ENCODE results near the gene AGPAT1.

AGPAT1 gene

DNA sequence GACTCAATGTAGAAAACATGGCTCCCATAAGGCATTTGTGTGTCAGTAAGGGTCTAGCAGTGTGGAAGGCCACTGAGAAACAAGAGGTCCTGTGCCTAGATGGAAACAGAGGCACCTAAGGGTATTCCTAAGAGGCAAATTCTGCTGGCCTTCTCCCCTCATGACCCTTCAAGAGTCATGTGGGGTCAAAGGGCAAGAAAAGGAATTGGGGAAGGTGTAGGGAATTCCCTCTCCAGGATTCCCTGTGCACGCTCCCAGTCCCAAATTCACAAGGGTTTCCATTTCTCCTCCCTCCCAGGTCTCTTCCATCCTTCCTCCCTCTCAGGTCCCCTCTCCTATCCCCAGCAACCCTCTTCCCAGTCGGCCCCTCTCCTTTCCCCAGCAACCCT is 568 bp downstream of the AGPAT1 start:
- in situ Hi-C loops (cut with MboI; ENCODE audit: low sequenced_read_pairs, unreplicated experiment): no loop called here
- no peak for DNase-seq (ENCODE audit: low spot score)
- TF ChIP-seq, protein P1, sequence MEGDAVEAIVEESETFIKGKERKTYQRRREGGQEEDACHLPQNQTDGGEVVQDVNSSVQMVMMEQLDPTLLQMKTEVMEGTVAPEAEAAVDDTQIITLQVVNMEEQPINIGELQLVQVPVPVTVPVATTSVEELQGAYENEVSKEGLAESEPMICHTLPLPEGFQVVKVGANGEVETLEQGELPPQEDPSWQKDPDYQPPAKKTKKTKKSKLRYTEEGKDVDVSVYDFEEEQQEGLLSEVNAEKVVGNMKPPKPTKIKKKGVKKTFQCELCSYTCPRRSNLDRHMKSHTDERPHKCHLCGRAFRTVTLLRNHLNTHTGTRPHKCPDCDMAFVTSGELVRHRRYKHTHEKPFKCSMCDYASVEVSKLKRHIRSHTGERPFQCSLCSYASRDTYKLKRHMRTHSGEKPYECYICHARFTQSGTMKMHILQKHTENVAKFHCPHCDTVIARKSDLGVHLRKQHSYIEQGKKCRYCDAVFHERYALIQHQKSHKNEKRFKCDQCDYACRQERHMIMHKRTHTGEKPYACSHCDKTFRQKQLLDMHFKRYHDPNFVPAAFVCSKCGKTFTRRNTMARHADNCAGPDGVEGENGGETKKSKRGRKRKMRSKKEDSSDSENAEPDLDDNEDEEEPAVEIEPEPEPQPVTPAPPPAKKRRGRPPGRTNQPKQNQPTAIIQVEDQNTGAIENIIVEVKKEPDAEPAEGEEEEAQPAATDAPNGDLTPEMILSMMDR (IDR thresholded peaks at IDR 0.05; ENCODE audit: borderline replicate concordance, control extremely low read depth, extremely low read depth, insufficient read depth, missing control alignments): no peak

DNA sequence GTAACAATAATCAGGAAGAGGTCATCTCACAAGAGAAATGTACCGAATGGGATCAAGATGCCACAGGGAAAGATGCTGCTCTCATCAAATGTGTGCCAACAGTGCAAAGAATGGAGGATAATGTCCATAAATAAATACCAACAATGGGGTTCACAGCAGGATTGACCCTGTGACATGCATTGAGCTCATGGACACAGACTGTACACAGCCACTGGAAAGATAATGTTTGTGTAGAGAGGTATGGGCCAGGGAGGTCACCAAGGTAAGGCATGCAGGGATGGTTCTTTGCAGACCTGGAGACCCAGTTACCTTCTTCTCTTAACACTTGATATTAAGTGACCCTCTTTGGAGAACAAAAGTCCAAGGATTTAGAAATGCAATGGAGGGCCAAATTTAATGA is 1.5 kb downstream of the AGPAT1 start:
- TF ChIP-seq, protein P1 (IDR thresholded peaks at IDR 0.05; ENCODE audit: borderline replicate concordance, control extremely low read depth, extremely low read depth, insufficient read depth, missing control alignments): no peak
- no peak for DNase-seq (ENCODE audit: low spot score)
- in situ Hi-C loops (cut with MboI; ENCODE audit: low sequenced_read_pairs, unreplicated experiment): no loop called here

DNA sequence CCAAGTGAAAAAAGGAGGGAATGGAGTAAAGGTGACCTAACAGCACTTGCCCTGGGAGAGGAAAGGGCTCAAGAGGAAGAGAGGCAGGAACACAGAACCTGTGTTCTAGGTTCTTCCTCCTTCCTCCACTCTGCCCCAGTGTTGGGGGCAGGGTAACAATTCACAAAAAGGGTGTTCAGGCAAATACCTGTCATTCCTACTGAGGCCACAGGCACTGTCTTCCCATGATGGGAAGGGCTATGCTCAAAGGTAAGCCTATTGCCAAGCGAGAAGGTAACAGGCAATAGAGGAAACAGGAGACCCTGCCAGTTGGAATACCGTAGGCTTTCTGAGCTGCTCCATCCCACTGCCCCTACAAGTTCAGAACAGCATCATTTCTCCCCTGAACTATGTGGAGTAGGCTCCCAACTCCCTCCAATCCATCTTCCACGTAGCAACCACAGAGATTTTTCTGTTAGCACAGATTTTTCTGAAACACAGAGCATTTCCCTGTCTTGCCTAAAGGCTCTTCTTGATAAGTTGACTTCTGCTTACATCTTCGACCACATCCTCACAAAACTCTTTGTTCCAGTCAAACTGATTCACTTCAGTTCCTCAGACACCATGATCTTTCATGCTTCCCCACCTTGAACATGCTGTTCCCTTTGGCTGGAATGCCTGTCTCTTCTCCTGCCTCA is 2.7 kb downstream of the AGPAT1 start:
- TF ChIP-seq, protein P1 (IDR thresholded peaks at IDR 0.05; ENCODE audit: borderline replicate concordance, control extremely low read depth, extremely low read depth, insufficient read depth, missing control alignments): no peak
- DNase-seq (ENCODE audit: low spot score): no peak
- in situ Hi-C loops (cut with MboI; ENCODE audit: low sequenced_read_pairs, unreplicated experiment): no loop called here

DNA sequence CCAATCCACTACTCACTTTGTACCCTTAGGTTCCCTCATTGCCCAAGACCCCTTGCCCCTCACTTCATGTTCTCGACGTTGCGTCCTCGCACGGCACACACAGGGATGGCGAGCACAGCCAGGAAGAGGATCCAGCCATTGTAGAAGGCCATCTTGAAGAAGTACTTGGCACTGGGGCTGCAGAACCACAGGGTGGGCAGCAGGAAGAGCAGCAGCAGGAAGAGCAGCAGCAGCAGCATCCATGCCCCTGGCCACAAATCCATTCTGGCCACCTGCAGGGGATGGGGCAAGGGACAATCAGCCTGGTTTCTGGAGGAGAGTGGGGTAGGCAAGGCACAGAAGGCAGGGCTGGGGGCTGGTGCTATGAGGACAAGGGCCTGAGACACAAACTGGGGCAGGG is 4.7 kb downstream of the AGPAT1 start:
- in situ Hi-C loops (cut with MboI; ENCODE audit: low sequenced_read_pairs, unreplicated experiment): no loop called here
- no peak for DNase-seq (ENCODE audit: low spot score)
- TF ChIP-seq, protein P1 (IDR thresholded peaks at IDR 0.05; ENCODE audit: borderline replicate concordance, control extremely low read depth, extremely low read depth, insufficient read depth, missing control alignments): no peak

DNA sequence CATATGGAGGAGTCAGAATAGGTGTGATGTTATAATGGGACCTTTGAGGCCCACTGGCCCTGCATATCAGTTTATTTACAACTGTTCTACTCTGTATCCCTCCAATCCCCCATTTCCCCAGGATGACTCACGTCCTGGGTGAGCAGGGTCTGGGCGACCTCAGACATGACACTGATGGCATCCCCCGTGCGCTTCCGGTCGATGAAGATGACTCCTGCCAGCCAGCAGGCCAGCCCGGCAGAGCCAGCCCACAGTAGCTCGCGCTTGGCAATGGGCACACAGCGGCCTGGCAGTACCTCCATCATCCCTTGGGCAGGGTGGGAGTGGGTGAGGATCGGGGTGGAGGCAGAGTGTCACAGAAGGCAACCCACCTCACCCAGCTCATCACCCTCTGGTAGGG is 5.6 kb downstream of the AGPAT1 start:
- no peak for DNase-seq (ENCODE audit: low spot score)
- TF ChIP-seq, protein P1 (IDR thresholded peaks at IDR 0.05; ENCODE audit: borderline replicate concordance, control extremely low read depth, extremely low read depth, insufficient read depth, missing control alignments): no peak
- in situ Hi-C loops (cut with MboI; ENCODE audit: low sequenced_read_pairs, unreplicated experiment): no loop called here

DNA sequence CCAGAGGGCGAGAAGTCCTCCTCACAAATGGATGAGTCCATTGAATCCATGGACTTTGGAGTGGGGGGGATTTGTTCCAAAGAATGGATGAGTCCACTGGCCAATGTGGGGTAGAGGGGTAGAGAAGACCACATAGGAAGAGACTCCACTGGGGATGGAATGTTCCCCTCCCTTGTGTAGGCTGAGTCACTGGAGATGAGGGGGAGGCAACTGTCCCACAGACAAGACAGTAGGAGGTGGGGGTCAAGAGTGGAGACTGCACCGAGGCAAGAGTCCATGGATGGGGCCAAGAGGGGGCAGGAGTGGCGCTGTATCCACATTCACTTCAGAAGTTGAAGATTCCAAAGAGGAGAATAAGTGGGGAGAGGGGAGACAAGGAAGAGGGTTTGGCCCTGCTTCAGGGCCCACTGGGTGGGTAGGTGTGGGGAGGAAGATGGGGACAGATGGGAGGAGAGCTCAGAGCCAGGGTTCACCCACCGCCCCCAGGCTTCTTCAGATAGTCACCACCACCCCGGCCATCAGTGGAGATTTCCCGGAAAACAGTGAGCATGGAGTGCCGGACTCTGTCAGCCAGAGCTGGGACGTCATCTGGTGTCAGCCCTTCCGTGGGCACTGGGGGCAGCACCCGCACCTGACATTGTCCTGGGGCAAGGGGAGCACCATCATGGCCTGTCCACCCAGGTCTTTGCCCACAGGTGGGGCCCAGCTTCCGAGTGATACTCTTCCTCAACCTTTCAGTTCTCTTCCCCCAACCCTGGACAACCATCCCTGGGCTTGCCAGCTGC is 6.9 kb downstream of the AGPAT1 start:
- TF ChIP-seq, protein P1 (IDR thresholded peaks at IDR 0.05; ENCODE audit: borderline replicate concordance, control extremely low read depth, extremely low read depth, insufficient read depth, missing control alignments): no peak
- in situ Hi-C loops (cut with MboI; ENCODE audit: low sequenced_read_pairs, unreplicated experiment): no loop called here
- DNase-seq (ENCODE audit: low spot score): no peak

Data from GM13976 (cell line).